ENCODE results near the gene CPEB3.

CPEB3 gene

GRCh38 chr10:92014620-92015019 lies 276.3 kb downstream of the CPEB3 start:
- no peak for DNase-seq

- DNase-seq = no peak
These were observed 279.2 kb downstream of the CPEB3 start for GRCh38 chr10:92011560-92012214.

GRCh38 chr10:92010047-92010735 lies 280.7 kb downstream of the CPEB3 start:
- no peak for DNase-seq

GRCh38 chr10:92009445-92009844 lies 281.4 kb downstream of the CPEB3 start:
- no peak for DNase-seq

- no peak for DNase-seq
These were observed 284.9 kb downstream of the CPEB3 start for GRCh38 chr10:92005978-92006377.

GRCh38 chr10:92003258-92003657 lies 287.6 kb downstream of the CPEB3 start:
- no peak for DNase-seq

GRCh38 chr10:92001995-92002394 lies 288.9 kb downstream of the CPEB3 start:
- DNase-seq = no peak

- no peak for DNase-seq
These were observed 289.3 kb downstream of the CPEB3 start for GRCh38 chr10:92001581-92001980.

Measured in stimulated activated naive CD4-positive, alpha-beta T cell treated with Interleukin-2 at 50 U/mL for 16 hours (primary cell).